NCI-H524 (cell line): ENCODE data around the gene STX7.
A peak's percentile ranks its signal among the peaks of the same experiment; 100 is the strongest.
"Not testable (repeated sequence)": the region's sequence is repeated elsewhere in the genome, so short reads cannot be mapped to it uniquely, and the experiment has no call there.

ENCODE experiments used
- DNase-seq, 2 experiments: peaks; one replicate each; lab custom pipeline; 2025; lab: John Stamatoyannopoulos, UW

The STX7 gene

GRCh38 chr6:132512638-132513632 is at the start of gene STX7:
TSS of gene STX7 (minus strand) at chr6:132513116. CDS start at chr6:132503530, 9,586 bp downstream.
- peak; percentile 90 to 95 for DNase-seq

GRCh38 chr6:132560087-132560486 is 47.2 kb upstream of the STX7 start:
- not testable (repeated sequence) for DNase-seq

- DNase-seq, result no peak
Measured at GRCh38 chr6:132552372-132552771, 39.5 kb upstream of the STX7 start, which contains the start of gene TAAR8. TSS of gene TAAR8 (plus strand) at chr6:132552672. CDS start at chr6:132552693, 21 bp downstream.

GRCh38 chr6:132551214-132551613 is 38.3 kb upstream of the STX7 start:
- no peak for DNase-seq

GRCh38 chr6:132548746-132549463 is 36.0 kb upstream of the STX7 start:
- peak in 1 of 2 experiments; percentile 62 for DNase-seq

GRCh38 chr6:132544826-132545225 is 31.9 kb upstream of the STX7 start:
- DNase-seq, result no peak

GRCh38 chr6:132537977-132538376 is 25.1 kb upstream of the STX7 start, which contains the start of gene TAAR9:
TSS of gene TAAR9 (plus strand) at chr6:132538277. CDS start at chr6:132538290, 13 bp downstream.
- no peak for DNase-seq

- DNase-seq, result no peak
Measured at GRCh38 chr6:132537145-132537544, 24.2 kb upstream of the STX7 start.

- not testable (repeated sequence) for DNase-seq
Measured at GRCh38 chr6:132534546-132534945, 21.6 kb upstream of the STX7 start.

GRCh38 chr6:132530293-132530974 is 17.5 kb upstream of the STX7 start:
- peak; percentile 57 to 71 for DNase-seq

GRCh38 chr6:132527791-132528190 is 14.9 kb upstream of the STX7 start:
- no peak for DNase-seq

- DNase-seq, result no peak
Measured at GRCh38 chr6:132526461-132526860, 13.5 kb upstream of the STX7 start.

- no peak for DNase-seq
Measured at GRCh38 chr6:132525866-132526265, 12.9 kb upstream of the STX7 start.

GRCh38 chr6:132524646-132525045 is 11.7 kb upstream of the STX7 start:
- DNase-seq, result no peak

- no peak for DNase-seq
Measured at GRCh38 chr6:132520953-132521352, 8.0 kb upstream of the STX7 start.

- no peak for DNase-seq
Measured at GRCh38 chr6:132515386-132515785, 2.5 kb upstream of the STX7 start.

- no peak for DNase-seq
Measured at GRCh38 chr6:132513831-132514545, 1.1 kb upstream of the STX7 start.

GRCh38 chr6:132512342-132512637 is 626 bp downstream of the STX7 start:
- no peak for DNase-seq

GRCh38 chr6:132511831-132512220 is 1.1 kb downstream of the STX7 start:
- DNase-seq, result no peak

GRCh38 chr6:132511210-132511830 is 1.6 kb downstream of the STX7 start:
- DNase-seq, result no peak
